SU-DHL-6 (cell line): ENCODE measurements around the gene REXO4.

Experiments used
- CTCF ChIP-seq: fragments of 200-600 bp; sonication (generic); IDR thresholded peaks from one replicate; pipeline ENCODE4 v1.5.1; 2017; ENCODE audit warnings: antibody characterized with exemption, mild to moderate bottlenecking, low read length, moderate library complexity; ENCODE audit not compliant: insufficient read depth, poor library complexity, severe bottlenecking
- EZH2phosphoT487 ChIP-seq: fragments of 200-600 bp; sonication (generic), shearing (Covaris generic); conservative IDR thresholded peaks from 2 replicates; pipeline ENCODE4 v1.6.1; 2018; ENCODE audit warnings: mild to moderate bottlenecking, antibody characterized with exemption, low read length, moderate library complexity, mixed read lengths

GRCh38 chr9:133377721-133378216 lies 40.0 kb downstream of the REXO4 start:
- TF ChIP-seq CTCF (no peak), EZH2phosphoT487 (no peak)
